ENCODE measurements around the gene STX3. TPM values are rescaled to one million over a fixed set of nuclear protein-coding genes. Genes with fewer than 3 reads are reported as not detected.

STX3 gene
- 21.4 to 28.3 TPM (median 26.8 TPM) in 5 replicates for total RNA-seq (2022; extraction: Qiagen RNA extraction)

GRCh38 chr11:59754859-59755700 lies at the start of gene STX3:
TSS of gene STX3 (plus strand) at chr11:59755376. CDS start at chr11:59755606, 230 bp downstream.

DNA sequence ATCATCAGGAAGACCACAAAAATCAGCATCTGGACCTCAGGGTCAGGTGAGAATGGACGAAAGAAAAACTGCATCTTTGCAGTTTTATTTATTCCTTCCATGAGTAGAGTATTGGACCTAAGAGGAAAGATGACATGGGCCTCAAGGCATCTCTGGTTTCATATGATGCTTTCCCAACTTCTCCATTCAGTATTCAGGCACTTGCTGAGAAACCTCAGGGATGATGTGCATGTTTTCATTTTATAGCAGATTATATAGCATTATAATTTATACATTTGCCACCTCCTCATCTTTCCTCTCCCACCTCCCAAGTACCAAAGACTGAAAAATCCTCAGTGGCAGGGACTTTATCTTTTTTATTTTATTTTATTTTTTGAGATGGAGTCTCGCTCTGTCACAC lies 41.4 kb upstream of the STX3 start, which contains the start of gene OR10V1:
Gene OR10V1, minus strand, starts transcription at position 101 of the 400 bp plus-strand sequence. Its CDS starts 0 bp downstream, at position 101.

DNA sequence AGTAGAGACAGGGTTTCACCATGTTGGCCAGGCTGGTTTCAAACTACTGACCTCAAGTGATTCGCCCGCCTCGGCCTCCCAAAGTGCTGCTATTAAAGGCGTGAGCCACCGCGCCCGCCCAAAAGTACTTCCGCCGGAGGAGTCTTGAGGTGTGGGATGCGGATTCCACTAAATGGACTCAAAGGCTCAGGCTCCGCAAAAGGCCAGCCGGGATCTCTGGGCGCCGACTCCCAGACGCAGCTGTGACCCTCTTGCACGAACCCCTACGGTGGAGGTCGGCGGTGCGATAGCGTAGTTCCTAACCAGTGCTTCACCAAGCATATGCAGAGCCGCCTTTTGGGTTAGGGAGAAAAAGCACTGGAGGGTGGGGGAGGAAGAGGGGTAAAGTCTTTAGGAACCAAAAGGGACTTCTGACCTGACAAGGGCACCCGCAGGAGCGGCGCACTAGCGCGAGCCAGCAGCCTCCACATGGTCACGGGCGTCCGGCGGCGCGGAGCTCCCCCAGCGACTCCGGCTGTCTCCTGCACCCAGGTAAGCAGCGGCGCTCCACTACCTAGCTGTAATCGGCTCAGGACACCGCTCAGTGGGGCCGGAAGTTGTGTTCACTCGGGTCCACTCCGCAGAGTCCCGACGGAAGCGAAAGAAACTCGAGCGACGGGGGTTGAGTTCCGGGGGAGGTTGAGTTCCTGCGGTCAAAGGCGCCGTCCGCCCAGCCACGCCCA lies 55.2 kb downstream of the STX3 start, which contains the start of gene MRPL16:
Gene MRPL16, minus strand, starts transcription at position 590 of the 722 bp plus-strand sequence. Its CDS starts 120 bp downstream, at position 470.

GRCh38 chr11:59845399-59845798 lies 90.2 kb downstream of the STX3 start, which contains the start of gene CBLIF:
TSS of gene CBLIF (minus strand) at chr11:59845499. CDS start at chr11:59845453, 46 bp downstream.

Other genes with a start within 250 kb of the STX3 start
- gene OR4D9, start 243.8 kb upstream of the STX3 start, total RNA-seq (2022; extraction: Qiagen RNA extraction): not detected in 5 replicates
- gene OSBP, start 139.6 kb upstream of the STX3 start, total RNA-seq (2022; extraction: Qiagen RNA extraction): 28.1 to 32.8 TPM (median 29.0 TPM) in 5 replicates
- 41.7 to 48.4 TPM (median 46.9 TPM) in 5 replicates for gene PATL1, start 86.3 kb upstream of the STX3 start, total RNA-seq (2022; extraction: Qiagen RNA extraction)
- gene OR10V1, start 41.5 kb upstream of the STX3 start, total RNA-seq (2022; extraction: Qiagen RNA extraction): not detected in 5 replicates
- 60.4 to 65.1 TPM (median 64.2 TPM) in 5 replicates for gene MRPL16, start 55.4 kb downstream of the STX3 start, total RNA-seq (2022; extraction: Qiagen RNA extraction)
- gene CBLIF, start 90.1 kb downstream of the STX3 start, total RNA-seq (2022; extraction: Qiagen RNA extraction): not detected in 5 replicates
- gene TCN1, start 111.1 kb downstream of the STX3 start, total RNA-seq (2022; extraction: Qiagen RNA extraction): 0.26 to 0.42 TPM (median 0.36 TPM) in 5 replicates
- not detected in 5 replicates for gene OOSP3, start 123.4 kb downstream of the STX3 start, total RNA-seq (2022; extraction: Qiagen RNA extraction)
- gene OOSP1, start 183.1 kb downstream of the STX3 start, total RNA-seq (2022; extraction: Qiagen RNA extraction): not detected in 5 replicates
- not detected in 5 replicates for gene OOSP4A, start 208.7 kb downstream of the STX3 start, total RNA-seq (2022; extraction: Qiagen RNA extraction)

Data from A549 treated with Mapracorat at 1 μM for 4 hours (cell line).